ENCODE results near the gene SLC16A3. TPM values are rescaled to one million over a fixed set of nuclear protein-coding genes. Genes with fewer than 3 reads are reported as not detected.

The SLC16A3 gene
- total and polyA plus RNA-seq, 2 experiments from 2014 or later, result 3.5 to 10.6 TPM

GRCh38 chr17:82242977-82243647, 14.3 kb downstream of the SLC16A3 start (continued):
- TF ChIP-seq EZH2 (IDR thresholded peaks at IDR 0.05; ENCODE audit: low read depth, unreplicated experiment) (no peak), POLR2AphosphoS5 (IDR thresholded peaks at IDR 0.05; ENCODE audit: low read depth) (no peak)

GRCh38 chr17:82243648-82244412, 15.0 kb downstream of the SLC16A3 start:
- Mint-ChIP-seq H3K27ac (no peak overlapping the region), H3K9me3 (no peaks in the 10 kb centered on the region; the same call in 2 of the 3 replicates), H3K4me3 (no peak overlapping the region; the same call in 2 of the 3 replicates), H3K27me3 (ENCODE audit: insufficient read depth, low read depth, poor library complexity) (peaks cover 19% of the 10 kb centered on the region), H3K4me1 (peaks cover 4% of the 10 kb centered on the region), H3K36me3 (ENCODE audit: low read depth) (peaks cover 64% of the 10 kb centered on the region)
- peaks cover 22% of the 10 kb centered on the region for H3K36me3 ChIP-seq (ENCODE audit: insufficient read depth)
- no peaks in the 10 kb centered on the region for H3K4me1 ChIP-seq (ENCODE audit: insufficient read depth)
- DNase-seq (ENCODE audit: low spot score), result no peak
- no peaks in the 10 kb centered on the region for H3K9me2 ChIP-seq (ENCODE audit: insufficient read depth)
- peaks cover 30% of the 10 kb centered on the region for H4K20me1 ChIP-seq (replicated peaks; ENCODE audit: insufficient read depth)
- H3F3A ChIP-seq (replicated peaks; ENCODE audit: low read depth), result 0 out of 2 replicates have a peak, but pooled peaks cover 7% of the 10 kb centered on the region
- no peak overlapping the region for H2AFZ ChIP-seq
- H3K27ac ChIP-seq (ENCODE audit: low read depth), result no peak overlapping the region
- no peak for ATAC-seq
- no peak overlapping the region for H3K4me3 ChIP-seq
- H3K27me3 ChIP-seq (ENCODE audit: insufficient read depth), result no peaks in the 10 kb centered on the region
- no peak overlapping the region for H3K4me2 ChIP-seq
- peaks cover 26% of the 10 kb centered on the region for H3K79me2 ChIP-seq (replicated peaks; ENCODE audit: insufficient read depth)
- no peak for TF ChIP-seq NANOG (IDR thresholded peaks at IDR 0.05; ENCODE audit: borderline replicate concordance)
- no peak for TF ChIP-seq STAT1 (IDR thresholded peaks at IDR 0.05; ENCODE audit: unreplicated experiment)
- no peak for TF ChIP-seq ZNF114 (CRISPR knock-in tag; IDR thresholded peaks at IDR 0.05)
- no peak for TF ChIP-seq ZNF331 (CRISPR knock-in tag; IDR thresholded peaks at IDR 0.05; ENCODE audit: low read depth)
- TF ChIP-seq CTCF (conservative IDR thresholded peaks at IDR 0.05; ENCODE audit: low read depth in 2 of 2), result no peak
- TF ChIP-seq REST (IDR thresholded peaks at IDR 0.05; ENCODE audit: unreplicated experiment), result no peak
- no peak for TF ChIP-seq CREB1 (CRISPR knock-in tag; IDR thresholded peaks at IDR 0.05; ENCODE audit: low read depth)
- no peak for TF ChIP-seq ZNF462 (CRISPR knock-in tag; IDR thresholded peaks at IDR 0.05)
- no peak for TF ChIP-seq JUNB (IDR thresholded peaks at IDR 0.05; ENCODE audit: unreplicated experiment)
- TF ChIP-seq EZH2phosphoT487 (IDR thresholded peaks at IDR 0.05; ENCODE audit: unreplicated experiment), result no peak

Data from GM23338 (cell line).